ENCODE measurements around the gene ETV5. TPM values are rescaled to one million over a fixed set of nuclear protein-coding genes. Genes with fewer than 3 reads are reported as not detected.

The ETV5 gene
- total RNA-seq, 3 donors from 2014 or later (not counting 1 experiment from before 2014, with no cell fraction given) = 3.0 to 5.3 (median 4.6) TPM

DNA sequence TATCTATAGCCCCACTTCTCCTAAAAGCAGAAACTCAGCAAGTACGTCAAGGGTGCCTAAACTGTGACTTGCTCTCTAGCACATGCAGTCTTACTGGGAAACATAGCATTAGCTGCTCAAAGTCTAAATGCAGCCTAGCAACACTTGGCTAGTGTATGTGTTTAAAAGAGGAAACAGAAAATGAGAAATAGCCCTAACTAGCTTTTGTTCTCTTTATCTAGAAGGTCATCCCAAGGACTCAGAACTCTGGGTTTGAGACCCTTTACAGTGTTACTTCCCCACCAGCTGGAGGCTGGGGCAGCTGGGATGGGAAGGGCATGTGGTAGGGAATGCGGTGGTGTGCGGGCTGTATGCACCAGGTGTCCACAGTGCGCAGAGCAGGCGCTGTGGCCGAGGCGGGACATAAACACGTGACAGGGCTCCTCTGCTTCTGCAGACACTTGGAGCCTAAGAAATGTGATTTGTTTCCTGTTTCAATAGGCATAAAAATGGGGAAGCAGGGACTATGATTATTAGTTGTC is 13.3 kb downstream of the ETV5 start:
- DNase-seq (no peak), ATAC-seq (no peak)
- no peak overlapping the region for H3K27ac ChIP-seq (ENCODE audit: low read length)
- Mint-ChIP-seq H3K27me3 (ENCODE audit: low read depth in 2 of 2) (peaks cover 36 to 69% of the 10 kb centered on the region in 2 donors), H3K27ac (no peak overlapping the region), H3K36me3 (no peaks in the 10 kb centered on the region), H3K4me1 (peaks cover 0 to 12% of the 10 kb centered on the region in 2 donors), H3K4me3 (no peak overlapping the region), H3K9me3 (no peaks in the 10 kb centered on the region)
- peaks cover 22% of the 10 kb centered on the region for H3K27me3 ChIP-seq (ENCODE audit: control insufficient read depth, insufficient read depth, low read length)
- H3K9me3 ChIP-seq (ENCODE audit: control insufficient read depth, insufficient read depth, low read length) = no peaks in the 10 kb centered on the region
- H3K4me1 ChIP-seq (ENCODE audit: control insufficient read depth, insufficient read depth, low read length) = peaks cover 9% of the 10 kb centered on the region
- TF ChIP-seq, protein P1, sequence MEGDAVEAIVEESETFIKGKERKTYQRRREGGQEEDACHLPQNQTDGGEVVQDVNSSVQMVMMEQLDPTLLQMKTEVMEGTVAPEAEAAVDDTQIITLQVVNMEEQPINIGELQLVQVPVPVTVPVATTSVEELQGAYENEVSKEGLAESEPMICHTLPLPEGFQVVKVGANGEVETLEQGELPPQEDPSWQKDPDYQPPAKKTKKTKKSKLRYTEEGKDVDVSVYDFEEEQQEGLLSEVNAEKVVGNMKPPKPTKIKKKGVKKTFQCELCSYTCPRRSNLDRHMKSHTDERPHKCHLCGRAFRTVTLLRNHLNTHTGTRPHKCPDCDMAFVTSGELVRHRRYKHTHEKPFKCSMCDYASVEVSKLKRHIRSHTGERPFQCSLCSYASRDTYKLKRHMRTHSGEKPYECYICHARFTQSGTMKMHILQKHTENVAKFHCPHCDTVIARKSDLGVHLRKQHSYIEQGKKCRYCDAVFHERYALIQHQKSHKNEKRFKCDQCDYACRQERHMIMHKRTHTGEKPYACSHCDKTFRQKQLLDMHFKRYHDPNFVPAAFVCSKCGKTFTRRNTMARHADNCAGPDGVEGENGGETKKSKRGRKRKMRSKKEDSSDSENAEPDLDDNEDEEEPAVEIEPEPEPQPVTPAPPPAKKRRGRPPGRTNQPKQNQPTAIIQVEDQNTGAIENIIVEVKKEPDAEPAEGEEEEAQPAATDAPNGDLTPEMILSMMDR (IDR thresholded peaks at IDR 0.05) = no peak
- intact Hi-C loops (cut with micrococcal nuclease) = no loop called here
- H3K36me3 ChIP-seq (ENCODE audit: control insufficient read depth, insufficient read depth, low read length) = no peaks in the 10 kb centered on the region
- H3K4me3 ChIP-seq (ENCODE audit: low read length) = no peak overlapping the region
- WGBS (ENCODE audit: insufficient coverage) = 83% methylated on average over 8 of the region's 8 CpGs

DNA sequence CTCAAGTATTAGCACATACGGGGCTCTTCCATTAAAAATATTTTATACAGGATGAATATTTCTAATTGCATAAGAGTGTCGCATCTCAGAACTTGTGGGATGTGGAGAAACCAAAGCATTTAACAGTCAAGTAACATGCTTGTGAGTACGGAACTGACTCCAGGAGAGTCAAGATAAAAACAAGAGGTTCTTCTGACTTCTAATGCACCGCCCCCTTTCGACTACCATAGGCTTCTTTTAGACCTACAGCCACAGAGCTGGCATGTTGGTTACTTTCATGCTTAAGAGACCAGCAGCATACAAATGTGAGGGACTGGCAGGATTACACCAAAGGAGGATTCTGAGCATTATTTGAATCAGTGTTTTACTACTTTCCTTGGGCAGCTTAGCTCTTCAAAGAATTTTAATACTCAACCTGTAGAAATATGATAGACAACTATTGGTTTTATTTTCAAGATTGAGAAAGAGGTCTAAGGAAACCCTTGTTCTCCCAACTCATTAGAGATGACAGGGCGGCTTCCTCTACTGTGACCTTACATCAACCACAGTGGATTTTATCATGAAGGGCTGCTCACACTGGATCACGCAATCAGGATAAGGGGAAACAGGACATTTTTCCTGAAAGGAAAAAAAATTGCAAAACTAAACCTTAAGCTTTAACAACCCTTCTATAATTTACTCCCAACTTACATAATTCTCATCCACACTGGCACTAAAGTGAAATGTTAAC is 14.0 kb downstream of the ETV5 start:
- Mint-ChIP-seq H3K36me3 (no peaks in the 10 kb centered on the region), H3K9me3 (no peaks in the 10 kb centered on the region), H3K27me3 (ENCODE audit: low read depth in 2 of 2) (peaks cover 33 to 61% of the 10 kb centered on the region in 2 donors), H3K4me3 (no peak overlapping the region), H3K27ac (no peak overlapping the region), H3K4me1 (peaks cover 0 to 12% of the 10 kb centered on the region in 2 donors)
- TF ChIP-seq, protein P1 (IDR thresholded peaks at IDR 0.05) = no peak
- Histone ChIP-seq H3K27me3 (ENCODE audit: control insufficient read depth, insufficient read depth, low read length) (peaks cover 22% of the 10 kb centered on the region), H3K27ac (ENCODE audit: low read length) (no peak overlapping the region), H3K4me1 (ENCODE audit: control insufficient read depth, insufficient read depth, low read length) (peaks cover 9% of the 10 kb centered on the region), H3K36me3 (ENCODE audit: control insufficient read depth, insufficient read depth, low read length) (no peaks in the 10 kb centered on the region), H3K9me3 (ENCODE audit: control insufficient read depth, insufficient read depth, low read length) (no peaks in the 10 kb centered on the region), H3K4me3 (ENCODE audit: low read length) (no peak overlapping the region)
- 91% methylated on average over 6 of the region's 7 CpGs for WGBS (ENCODE audit: insufficient coverage)
- intact Hi-C loops (cut with micrococcal nuclease) = no loop called here
- no peak for DNase-seq
- no peak for ATAC-seq

DNA sequence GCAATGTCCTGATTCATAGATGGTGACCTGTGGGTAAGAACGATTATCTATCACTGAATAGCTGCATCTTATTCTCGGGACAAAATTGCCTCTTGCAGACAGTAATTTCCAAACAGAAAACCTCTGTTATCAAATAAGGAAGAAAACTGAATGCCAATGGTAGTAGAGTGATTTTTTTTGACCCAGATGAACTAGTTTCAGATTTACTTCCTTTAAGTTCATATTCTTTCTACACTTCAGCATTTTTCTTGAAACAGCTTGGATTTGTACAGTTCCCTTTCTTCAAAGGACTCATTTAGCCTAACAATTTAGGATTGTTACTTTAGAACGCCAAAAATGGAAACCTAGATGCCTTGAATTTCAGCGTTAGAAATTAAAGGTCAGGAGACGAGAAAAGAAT is 14.6 kb downstream of the ETV5 start:
- Histone ChIP-seq H3K27ac (ENCODE audit: low read length) (no peak overlapping the region), H3K9me3 (ENCODE audit: control insufficient read depth, insufficient read depth, low read length) (no peaks in the 10 kb centered on the region), H3K27me3 (ENCODE audit: control insufficient read depth, insufficient read depth, low read length) (peaks cover 16% of the 10 kb centered on the region), H3K36me3 (ENCODE audit: control insufficient read depth, insufficient read depth, low read length) (no peaks in the 10 kb centered on the region), H3K4me1 (ENCODE audit: control insufficient read depth, insufficient read depth, low read length) (peaks cover 9% of the 10 kb centered on the region), H3K4me3 (ENCODE audit: low read length) (no peak overlapping the region)
- H3K4me3 Mint-ChIP-seq = no peak overlapping the region
- TF ChIP-seq, protein P1 (IDR thresholded peaks at IDR 0.05) = no peak
- peaks cover 37 to 56% of the 10 kb centered on the region in 2 donors for H3K27me3 Mint-ChIP-seq (ENCODE audit: low read depth in 2 of 2)
- no peak for DNase-seq
- no peak for ATAC-seq
- 91% methylated on average over 5 of the region's 5 CpGs for WGBS (ENCODE audit: insufficient coverage)
- no peaks in the 10 kb centered on the region for H3K36me3 Mint-ChIP-seq
- H3K9me3 Mint-ChIP-seq = no peaks in the 10 kb centered on the region
- H3K4me1 Mint-ChIP-seq = peaks cover 0 to 12% of the 10 kb centered on the region in 2 donors
- H3K27ac Mint-ChIP-seq = no peak overlapping the region
- intact Hi-C loops (cut with micrococcal nuclease) = no loop called here

All from natural killer cell (primary cell).